ENCODE results near the gene ADARB2. TPM values are rescaled to one million over a fixed set of nuclear protein-coding genes. Genes with fewer than 3 reads are reported as not detected.

Gene ADARB2
- total and polyA plus RNA-seq, 4 donors, result 0.22 to 1.3 (median 0.55) TPM

GRCh38 chr10:1591742-1592141 is 145.6 kb downstream of the ADARB2 start:
- ATAC-seq (ENCODE audit: insufficient read depth, low FRiP score) (no peak), DNase-seq (no peak)
- Histone ChIP-seq H3K36me3 (ENCODE audit: control insufficient read depth in 4 of 4, insufficient read depth in 4 of 4, low read length in 4 of 4) (no peaks in the 10 kb centered on the region), H3K4me3 (no peak overlapping the region), H3K4me1 (ENCODE audit: control insufficient read depth in 5 of 5, insufficient read depth in 5 of 5, low read length in 5 of 5) (peaks cover 0 to 14% (median 0%) of the 10 kb centered on the region in 5 donors), H3K27me3 (ENCODE audit: control insufficient read depth in 3 of 3, insufficient read depth in 3 of 3, low read length in 2 of 3) (peaks cover 0 to 9% (median 2%) of the 10 kb centered on the region in 3 donors), H3K27ac (ENCODE audit: low read depth in 1 of 2, low read length in 1 of 2) (no peak overlapping the region), H3K9ac (ENCODE audit: insufficient read depth in 1 of 2, low read length in 2 of 2) (no peak overlapping the region), H3K9me3 (ENCODE audit: control insufficient read depth in 4 of 4, insufficient read depth in 3 of 4, low read length in 3 of 4) (peaks cover 0 to 4% (median 0%) of the 10 kb centered on the region in 4 donors)
- WGBS, 2 donors, result 84 to 89% methylated on average over 8 of the region's 8 CpGs
- TF ChIP-seq CTCF (IDR thresholded peaks at IDR 0.05; ENCODE audit: control extremely low read depth, extremely low read depth), result no peak

- no peak for ATAC-seq (ENCODE audit: insufficient read depth, low FRiP score)
- WGBS, 2 donors, result 82 to 91% methylated on average over 12 of the region's 12 CpGs
Observed at GRCh38 chr10:1591045-1591444, 146.3 kb downstream of the ADARB2 start.

GRCh38 chr10:1589257-1589656 is 148.1 kb downstream of the ADARB2 start:
- no peak overlapping the region for H3K4me3 ChIP-seq
- peaks cover 0 to 4% (median 0%) of the 10 kb centered on the region in 4 donors for H3K9me3 ChIP-seq (ENCODE audit: control insufficient read depth in 4 of 4, insufficient read depth in 3 of 4, low read length in 3 of 4)
- no peak overlapping the region for H3K27ac ChIP-seq (ENCODE audit: low read depth in 1 of 2, low read length in 1 of 2)
- 95 to 98% methylated on average over 17 of the region's 17 CpGs for WGBS, 2 donors
- DNase-seq, result no peak
- no peak overlapping the region for H3K9ac ChIP-seq (ENCODE audit: insufficient read depth in 1 of 2, low read length in 2 of 2)
- no peaks in the 10 kb centered on the region for H3K36me3 ChIP-seq (ENCODE audit: control insufficient read depth in 4 of 4, insufficient read depth in 4 of 4, low read length in 4 of 4)
- TF ChIP-seq CTCF (IDR thresholded peaks at IDR 0.05; ENCODE audit: control extremely low read depth, extremely low read depth), result no peak
- no peak for ATAC-seq (ENCODE audit: insufficient read depth, low FRiP score)
- peaks cover 0 to 17% (median 0%) of the 10 kb centered on the region in 3 donors for H3K27me3 ChIP-seq (ENCODE audit: control insufficient read depth in 3 of 3, insufficient read depth in 3 of 3, low read length in 2 of 3)
- H3K4me1 ChIP-seq (ENCODE audit: control insufficient read depth in 5 of 5, insufficient read depth in 5 of 5, low read length in 5 of 5), result peaks cover 0 to 2% (median 0%) of the 10 kb centered on the region in 5 donors

More at GRCh38 chr10:1591045-1591444, 146.3 kb downstream of the ADARB2 start:
- Histone ChIP-seq H3K36me3 (ENCODE audit: control insufficient read depth in 4 of 4, insufficient read depth in 4 of 4, low read length in 4 of 4) (no peaks in the 10 kb centered on the region), H3K4me1 (ENCODE audit: control insufficient read depth in 5 of 5, insufficient read depth in 5 of 5, low read length in 5 of 5) (peaks cover 0 to 9% (median 0%) of the 10 kb centered on the region in 5 donors), H3K9me3 (ENCODE audit: control insufficient read depth in 4 of 4, insufficient read depth in 3 of 4, low read length in 3 of 4) (peaks cover 0 to 4% (median 0%) of the 10 kb centered on the region in 4 donors), H3K27me3 (ENCODE audit: control insufficient read depth in 3 of 3, insufficient read depth in 3 of 3, low read length in 2 of 3) (peaks cover 0 to 9% (median 0%) of the 10 kb centered on the region in 3 donors), H3K9ac (ENCODE audit: insufficient read depth in 1 of 2, low read length in 2 of 2) (no peak overlapping the region), H3K27ac (ENCODE audit: low read depth in 1 of 2, low read length in 1 of 2) (no peak overlapping the region), H3K4me3 (no peak overlapping the region)
- TF ChIP-seq CTCF (IDR thresholded peaks at IDR 0.05; ENCODE audit: control extremely low read depth, extremely low read depth), result no peak
- no peak for DNase-seq

GRCh38 chr10:1582739-1583138 is 154.6 kb downstream of the ADARB2 start:
- DNase-seq (no peak), ATAC-seq (ENCODE audit: insufficient read depth, low FRiP score) (no peak)
- H3K27ac ChIP-seq (ENCODE audit: low read depth in 1 of 2, low read length in 1 of 2), result no peak overlapping the region
- H3K36me3 ChIP-seq (ENCODE audit: control insufficient read depth in 4 of 4, insufficient read depth in 4 of 4, low read length in 4 of 4), result no peaks in the 10 kb centered on the region
- H3K4me3 ChIP-seq, result no peak overlapping the region
- H3K9ac ChIP-seq (ENCODE audit: insufficient read depth in 1 of 2, low read length in 2 of 2), result no peak overlapping the region
- peaks cover 0 to 19% (median 0%) of the 10 kb centered on the region in 3 donors for H3K27me3 ChIP-seq (ENCODE audit: control insufficient read depth in 3 of 3, insufficient read depth in 3 of 3, low read length in 2 of 3)
- peaks cover 0 to 5% (median 0%) of the 10 kb centered on the region in 5 donors for H3K4me1 ChIP-seq (ENCODE audit: control insufficient read depth in 5 of 5, insufficient read depth in 5 of 5, low read length in 5 of 5)
- H3K9me3 ChIP-seq (ENCODE audit: control insufficient read depth in 4 of 4, insufficient read depth in 3 of 4, low read length in 3 of 4), result peaks cover 0 to 2% (median 1%) of the 10 kb centered on the region in 4 donors
- no peak for TF ChIP-seq CTCF (IDR thresholded peaks at IDR 0.05; ENCODE audit: control extremely low read depth, extremely low read depth)
- 76 to 83% methylated on average over 4 of the region's 4 CpGs for WGBS, 2 donors
